Right forelimb (tissue), 1 donor: Measurements from ENCODE around the gene RECQL.

ENCODE experiments used
- DNase-seq: peaks from one replicate; pipeline ENCODE4 v3.0.0-alpha.2; 2018

Gene RECQL, protein sequence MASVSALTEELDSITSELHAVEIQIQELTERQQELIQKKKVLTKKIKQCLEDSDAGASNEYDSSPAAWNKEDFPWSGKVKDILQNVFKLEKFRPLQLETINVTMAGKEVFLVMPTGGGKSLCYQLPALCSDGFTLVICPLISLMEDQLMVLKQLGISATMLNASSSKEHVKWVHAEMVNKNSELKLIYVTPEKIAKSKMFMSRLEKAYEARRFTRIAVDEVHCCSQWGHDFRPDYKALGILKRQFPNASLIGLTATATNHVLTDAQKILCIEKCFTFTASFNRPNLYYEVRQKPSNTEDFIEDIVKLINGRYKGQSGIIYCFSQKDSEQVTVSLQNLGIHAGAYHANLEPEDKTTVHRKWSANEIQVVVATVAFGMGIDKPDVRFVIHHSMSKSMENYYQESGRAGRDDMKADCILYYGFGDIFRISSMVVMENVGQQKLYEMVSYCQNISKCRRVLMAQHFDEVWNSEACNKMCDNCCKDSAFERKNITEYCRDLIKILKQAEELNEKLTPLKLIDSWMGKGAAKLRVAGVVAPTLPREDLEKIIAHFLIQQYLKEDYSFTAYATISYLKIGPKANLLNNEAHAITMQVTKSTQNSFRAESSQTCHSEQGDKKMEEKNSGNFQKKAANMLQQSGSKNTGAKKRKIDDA

GRCh38 chr12:21501258-21502163 is at the start of gene RECQL, which contains the start of gene GOLT1B:
Gene RECQL, minus strand, starts transcription at chr12:21501635. Its CDS starts 2,065 bp downstream, at chr12:21499570.
Gene GOLT1B, plus strand, starts transcription at chr12:21501789. Its CDS starts 135 bp downstream, at chr12:21501924.
- DNase-seq, result peak; percentile 93

GRCh38 chr12:21547437-21547836 is 46.0 kb upstream of the RECQL start:
- DNase-seq, result no peak

DNA sequence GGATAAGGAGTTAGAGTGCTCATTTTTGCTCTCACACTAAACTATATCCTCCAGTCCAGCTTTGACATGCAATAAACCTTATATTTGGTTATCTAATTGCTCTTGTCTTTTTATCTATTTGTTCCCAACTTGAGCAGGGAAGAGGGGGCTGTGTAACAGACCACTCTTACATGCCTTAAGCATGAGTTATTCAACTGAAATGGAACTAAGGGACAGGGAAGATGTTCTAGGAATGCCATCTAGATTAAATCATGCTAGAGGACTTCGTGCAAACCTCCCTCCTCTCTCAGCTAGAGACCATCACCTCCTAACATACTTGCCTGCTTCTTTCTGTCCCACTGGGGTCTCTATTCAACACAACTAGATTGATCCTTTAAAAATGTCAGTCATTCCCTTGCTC is 45.3 kb upstream of the RECQL start:
- no peak for DNase-seq

GRCh38 chr12:21545557-21545956 is 44.1 kb upstream of the RECQL start:
- no peak for DNase-seq

DNA sequence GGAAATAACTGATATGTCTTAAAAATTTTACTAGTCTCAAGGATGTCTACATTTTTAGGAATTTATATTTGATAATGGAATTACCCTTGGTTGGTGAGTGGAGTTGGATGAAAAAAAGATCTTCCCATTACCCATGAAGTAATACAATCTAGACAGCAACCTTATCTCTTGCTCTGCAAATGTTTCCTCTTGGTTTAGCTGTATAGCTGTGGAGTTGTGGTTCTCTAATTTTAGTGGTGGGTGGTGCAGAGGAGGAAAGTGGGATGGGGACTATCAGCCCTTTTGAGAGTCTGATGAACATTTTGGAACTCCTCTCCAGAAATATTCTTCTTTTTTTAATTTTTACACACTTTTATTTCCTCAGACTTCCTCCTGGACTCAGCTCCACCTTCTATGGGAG is 41.7 kb upstream of the RECQL start:
- DNase-seq, result no peak

DNA sequence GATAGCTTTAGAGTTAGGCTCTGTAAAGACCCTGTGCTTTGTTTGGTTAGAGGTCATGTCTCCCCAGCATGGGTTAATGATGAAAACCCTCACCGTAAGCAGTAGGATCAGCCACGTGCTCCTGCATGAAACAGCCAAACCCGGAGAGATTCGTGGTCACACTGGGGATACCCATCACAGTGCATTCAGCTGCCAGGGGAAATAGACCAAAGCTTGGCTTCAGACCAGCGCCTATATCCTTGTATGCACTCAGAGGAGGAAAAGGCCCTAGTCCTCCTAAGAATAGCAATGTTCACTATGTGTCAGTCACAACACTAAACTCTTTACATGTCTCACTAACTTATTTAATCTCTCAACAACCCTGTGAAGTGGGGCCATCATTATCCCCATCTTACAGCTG is 41.0 kb upstream of the RECQL start:
- no peak for DNase-seq

DNA sequence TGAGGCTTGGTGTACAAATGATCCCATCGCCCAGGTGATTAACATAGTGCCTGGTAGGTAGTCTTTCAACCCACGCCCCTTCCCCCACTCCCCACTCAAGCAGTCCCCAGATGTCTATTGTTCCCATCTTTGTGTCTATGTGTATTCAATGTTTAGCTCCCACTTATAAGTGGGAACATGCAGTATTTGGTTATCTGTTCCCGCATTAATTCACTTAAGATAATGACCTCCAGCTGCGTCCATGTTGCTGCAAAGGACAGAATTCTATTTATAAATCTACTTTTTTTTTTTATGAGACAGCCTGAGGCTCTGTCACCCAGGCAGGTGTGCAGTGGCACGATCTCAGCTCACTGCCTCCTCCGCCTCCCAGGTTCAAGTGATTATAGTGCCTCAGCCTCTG is 40.3 kb upstream of the RECQL start:
- no peak for DNase-seq

GRCh38 chr12:21539797-21540196 is 38.4 kb upstream of the RECQL start:
- no peak for DNase-seq

DNA sequence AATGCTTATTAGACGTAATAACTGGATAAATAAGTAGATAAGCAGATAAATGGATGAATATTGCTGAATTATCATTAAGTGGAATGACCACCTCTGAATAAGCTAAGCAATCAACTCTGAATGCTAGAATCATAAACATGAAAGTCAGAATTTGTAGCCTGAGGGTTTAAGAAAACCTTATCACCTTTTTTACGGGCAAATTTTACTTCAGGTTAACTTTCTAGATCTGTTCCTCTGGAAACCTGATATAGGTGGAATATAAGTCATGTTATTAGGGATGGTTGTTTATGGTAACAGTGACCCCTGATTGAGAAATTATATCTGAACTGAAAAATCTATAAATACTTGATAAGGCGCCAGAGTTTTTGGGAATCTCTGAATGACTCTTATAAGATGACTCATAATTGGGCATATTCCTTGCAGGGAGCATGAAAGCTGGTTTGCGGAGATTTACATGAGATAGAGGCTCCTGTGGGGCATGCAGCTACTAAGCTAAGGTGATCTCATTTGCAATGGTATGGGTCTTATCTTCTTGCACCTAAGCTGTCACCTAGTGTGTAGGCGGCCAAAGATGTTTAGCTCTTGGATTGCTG is 36.7 kb upstream of the RECQL start:
- DNase-seq, result no peak

- DNase-seq, result no peak
Measured at GRCh38 chr12:21529456-21529855, 28.0 kb upstream of the RECQL start.

GRCh38 chr12:21528953-21529352 is 27.5 kb upstream of the RECQL start:
- no peak for DNase-seq

- peak; percentile 74 for DNase-seq
Measured at GRCh38 chr12:21527451-21528180, 26.2 kb upstream of the RECQL start.

- no peak for DNase-seq
Measured at GRCh38 chr12:21526721-21527345, 25.4 kb upstream of the RECQL start.

GRCh38 chr12:21526053-21526452 is 24.6 kb upstream of the RECQL start, which contains the start of gene SPX:
Gene SPX, plus strand, starts transcription at chr12:21526296. Its CDS starts 177 bp downstream, at chr12:21526473.
- no peak for DNase-seq

GRCh38 chr12:21523148-21523547 is 21.7 kb upstream of the RECQL start:
- DNase-seq, result no peak

DNA sequence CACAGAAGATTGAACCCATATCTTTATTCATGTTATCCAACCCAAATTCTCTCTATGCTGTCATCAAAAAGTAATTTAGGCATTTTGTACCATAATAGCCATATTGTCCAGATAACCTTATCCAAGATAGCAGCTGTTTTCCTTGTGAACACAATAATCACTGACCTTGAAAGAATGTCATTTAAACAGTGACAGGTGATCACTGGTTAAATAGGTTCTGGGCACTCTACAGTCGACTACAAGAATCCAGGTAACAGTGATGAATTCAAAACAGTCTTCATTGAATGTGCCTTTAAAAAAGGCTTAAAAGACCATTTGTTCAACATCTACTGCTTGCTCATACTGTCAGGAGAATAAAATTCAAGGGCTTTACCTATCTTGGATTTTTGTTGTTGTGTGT is 20.1 kb upstream of the RECQL start:
- DNase-seq, result no peak

DNA sequence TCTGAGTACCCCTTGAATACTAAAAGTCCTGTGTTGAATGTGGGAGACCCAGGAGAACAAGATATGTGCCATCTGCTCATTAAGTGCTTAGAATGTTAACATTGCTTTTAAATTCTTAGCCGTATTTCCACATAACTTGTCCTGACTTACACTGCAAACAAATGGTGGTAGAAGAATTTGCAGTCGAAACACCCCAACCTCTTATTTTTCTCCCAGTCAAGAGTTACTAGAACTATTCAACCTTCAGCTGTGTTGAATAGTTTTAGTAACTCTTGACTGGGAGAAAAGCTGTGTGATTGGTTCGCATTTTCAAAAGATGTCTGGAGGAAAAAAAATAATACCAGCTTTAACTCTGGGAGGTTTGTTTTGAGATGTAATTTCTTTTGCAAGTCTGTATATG is 17.0 kb upstream of the RECQL start:
- DNase-seq, result no peak

DNA sequence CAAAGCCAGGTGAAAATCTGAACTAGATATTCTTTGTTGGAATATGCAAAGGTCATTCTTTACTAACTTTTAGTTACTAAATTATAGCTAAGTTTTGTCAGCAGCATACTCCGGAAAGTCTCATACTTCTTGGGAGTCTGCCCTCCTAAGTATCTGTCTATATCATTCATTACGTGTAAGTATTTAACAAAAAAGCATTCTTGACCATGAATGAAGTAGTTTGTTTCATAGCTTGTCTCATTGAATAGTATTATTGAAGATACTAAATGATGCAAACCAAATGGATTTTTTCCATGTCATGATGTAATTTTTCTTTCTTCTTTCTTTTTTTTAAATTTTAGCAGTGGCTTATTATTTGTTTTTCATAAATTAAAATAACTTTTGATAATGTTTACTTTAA is 14.8 kb upstream of the RECQL start:
- DNase-seq, result no peak

DNA sequence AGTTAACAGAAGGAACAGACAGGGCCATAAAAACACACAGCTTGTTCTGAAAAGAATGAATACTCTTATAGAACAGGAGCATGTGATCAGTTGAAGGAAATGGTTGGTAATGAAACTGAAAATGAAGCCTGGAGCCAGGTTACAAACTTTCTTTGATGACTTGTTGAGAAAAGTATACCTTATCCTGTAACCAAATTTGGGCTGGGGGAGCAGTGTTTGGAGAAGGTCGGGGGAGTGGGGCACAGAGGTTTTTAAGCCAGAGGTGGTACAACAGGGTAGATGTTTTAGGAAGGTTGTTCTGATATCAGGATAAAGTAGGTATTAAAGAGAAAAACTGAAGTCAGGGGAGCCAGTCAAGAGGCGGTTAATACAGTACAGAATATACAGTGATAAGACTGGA is 8.3 kb upstream of the RECQL start:
- DNase-seq, result no peak

- no peak for DNase-seq
Measured at GRCh38 chr12:21507849-21508248, 6.4 kb upstream of the RECQL start.

- DNase-seq, result no peak
Measured at GRCh38 chr12:21505888-21506287, 4.5 kb upstream of the RECQL start.

- DNase-seq, result no peak
Measured at GRCh38 chr12:21502872-21503271, 1.4 kb upstream of the RECQL start.
